Measurements from ENCODE around the gene RNF32.

RNF32 gene

DNA sequence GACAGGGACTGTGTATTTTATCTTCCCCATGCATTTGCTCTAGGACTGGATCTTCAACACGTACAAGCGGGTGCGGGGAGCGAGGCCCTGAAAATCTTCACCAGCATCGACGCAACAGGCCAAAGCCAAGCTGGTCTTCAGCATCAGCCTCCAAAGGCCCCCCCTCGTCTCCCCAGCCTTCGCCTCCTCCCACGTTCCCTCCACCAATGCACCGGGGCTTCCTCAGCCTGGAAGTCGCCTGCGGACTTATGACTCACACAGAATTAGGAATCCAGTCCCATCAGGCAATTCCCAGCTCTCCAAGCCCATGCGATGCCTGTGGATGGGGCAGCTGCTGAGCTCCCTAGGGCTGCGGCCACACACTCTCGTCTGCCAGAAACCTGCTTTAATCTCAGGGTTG is 36.3 kb upstream of the RNF32 start:
- TF ChIP-seq CTCF (IDR thresholded peaks at IDR 0.05; ENCODE audit: extremely low read depth, missing control alignments), result no peak
- DNase-seq (ENCODE audit: low spot score), result no peak

DNA sequence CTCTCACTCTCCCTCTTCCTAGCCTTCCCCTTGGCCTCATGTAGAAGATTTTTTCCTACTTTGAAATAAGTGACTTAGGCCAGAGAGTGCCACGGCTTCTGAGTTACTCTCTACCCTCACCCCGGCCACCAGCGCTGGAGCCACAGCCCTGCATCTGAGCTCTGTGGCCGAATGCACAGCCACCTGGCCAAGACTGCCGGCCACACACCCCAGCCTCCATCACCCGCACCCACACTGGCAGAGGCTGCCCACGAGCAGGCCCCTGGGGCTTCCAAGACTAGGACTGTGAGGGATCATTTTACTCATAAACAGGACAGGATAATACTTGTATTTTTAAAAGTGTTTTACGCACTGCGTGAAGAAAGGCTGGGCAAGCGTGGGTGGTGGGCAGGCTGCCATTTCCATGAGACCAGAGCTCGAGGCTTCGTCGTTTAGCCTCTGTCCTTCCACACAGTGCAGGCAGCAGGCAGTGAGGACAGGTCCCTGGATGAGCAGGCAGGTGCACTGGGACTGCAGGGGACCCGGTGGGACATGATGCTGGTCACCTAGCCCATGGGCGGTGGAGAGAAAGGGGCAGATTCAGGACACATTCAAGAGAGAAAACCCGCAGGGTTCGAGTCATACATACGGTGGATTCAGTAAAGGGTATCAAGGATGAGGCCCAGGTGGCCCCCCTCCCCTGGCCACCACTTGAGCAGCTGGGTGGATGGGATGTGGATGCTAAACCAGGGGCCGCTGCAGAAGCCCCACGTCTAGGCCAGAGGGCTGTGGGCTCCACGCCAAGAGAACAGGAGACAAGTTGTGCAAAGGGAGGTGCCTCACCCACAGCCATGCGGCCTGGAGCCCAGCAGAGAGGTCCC is 35.5 kb upstream of the RNF32 start:
- TF ChIP-seq CTCF (IDR thresholded peaks at IDR 0.05; ENCODE audit: extremely low read depth, missing control alignments), result no peak
- DNase-seq (ENCODE audit: low spot score), result no peak

DNA sequence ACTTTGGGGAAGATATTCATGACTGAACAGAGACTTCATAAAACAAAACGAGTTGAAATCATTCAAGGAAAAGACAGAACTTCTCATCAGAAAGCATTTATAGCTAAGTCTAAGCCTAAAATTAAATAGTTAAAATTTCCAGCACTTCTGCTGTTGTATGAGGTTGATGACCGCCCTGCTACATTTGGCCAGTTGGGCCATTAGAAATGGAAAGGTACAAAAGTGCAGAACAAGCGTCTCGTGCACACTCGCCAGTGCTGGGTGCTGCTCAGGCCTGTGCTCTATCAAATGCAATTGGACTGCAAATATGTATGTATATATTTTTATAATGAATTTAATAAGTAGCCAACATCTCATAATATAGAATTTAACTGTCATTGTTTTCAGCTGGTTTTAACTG is 34.4 kb upstream of the RNF32 start:
- no peak for DNase-seq (ENCODE audit: low spot score)
- TF ChIP-seq CTCF (IDR thresholded peaks at IDR 0.05; ENCODE audit: extremely low read depth, missing control alignments), result no peak

- no peak for TF ChIP-seq CTCF (IDR thresholded peaks at IDR 0.05; ENCODE audit: extremely low read depth, missing control alignments)
Measured at GRCh38 chr7:156606691-156607331, 33.8 kb upstream of the RNF32 start.

DNA sequence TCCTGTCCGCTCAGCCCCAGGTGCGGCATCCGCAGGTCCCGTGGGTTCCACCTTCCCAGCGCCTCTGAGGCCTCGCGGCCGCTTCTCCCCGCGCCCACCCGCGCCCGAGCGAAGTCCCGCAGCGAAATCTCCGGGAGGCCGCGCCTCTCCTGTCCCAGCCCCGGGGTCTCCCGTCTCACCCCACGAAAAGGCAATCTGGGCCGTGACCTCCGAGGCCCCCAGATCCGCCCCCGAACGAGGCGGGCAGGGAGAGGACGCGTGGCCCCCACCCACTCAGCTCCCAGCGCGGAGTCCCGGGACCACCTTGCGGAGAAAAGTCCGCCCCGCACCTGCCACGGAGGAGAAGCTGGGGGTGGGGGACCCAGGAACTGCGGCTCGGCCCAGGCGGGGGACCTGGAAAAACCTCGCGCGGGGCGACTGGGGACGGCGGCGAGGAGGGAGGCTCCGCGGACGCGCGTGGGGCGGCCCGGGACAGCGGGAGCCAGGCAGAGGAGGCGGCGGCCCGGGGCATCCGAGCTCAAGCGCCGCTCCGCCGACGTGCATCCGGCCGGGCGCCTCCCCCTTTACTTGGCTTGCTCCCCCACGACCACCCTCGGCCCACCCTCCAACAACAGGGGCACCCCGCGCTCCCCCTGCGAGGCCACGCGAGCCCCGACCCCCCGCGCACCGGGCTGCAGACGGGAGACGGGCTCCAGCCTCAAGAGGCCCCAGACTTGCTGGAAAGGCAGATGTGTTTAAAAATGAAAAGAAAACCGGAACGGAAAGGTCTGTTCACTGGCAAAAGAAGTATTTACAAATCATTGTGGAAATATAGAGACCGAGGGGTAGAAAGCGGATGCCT is 33.0 kb upstream of the RNF32 start:
- DNase-seq (ENCODE audit: low spot score), result peak; percentile 58
- TF ChIP-seq CTCF (IDR thresholded peaks at IDR 0.05; ENCODE audit: extremely low read depth, missing control alignments), result no peak

More at GRCh38 chr7:156606691-156607331, 33.8 kb upstream of the RNF32 start:
- no peak for DNase-seq (ENCODE audit: low spot score)

DNA sequence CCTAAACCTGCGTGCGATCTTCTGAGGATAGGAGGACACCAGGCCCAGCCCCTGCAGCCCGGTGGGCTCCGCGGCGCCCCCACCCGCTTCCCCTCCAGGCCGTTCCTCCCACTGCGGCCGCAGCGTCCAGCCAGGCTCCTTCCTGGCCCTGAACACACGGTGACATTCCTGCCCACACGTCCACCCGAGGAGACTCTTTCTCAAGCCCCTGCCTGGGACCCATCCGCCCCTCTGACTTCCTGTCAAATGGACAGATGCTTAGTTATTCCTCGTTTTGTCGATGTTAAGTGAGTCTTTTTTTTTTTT is 32.4 kb upstream of the RNF32 start:
- no peak for DNase-seq (ENCODE audit: low spot score)

More for the DNA sequence above, 32.4 kb upstream of the RNF32 start:
- no peak for TF ChIP-seq CTCF (IDR thresholded peaks at IDR 0.05; ENCODE audit: extremely low read depth, missing control alignments)

Measured in GM20000 (cell line).